Fibroblast of lung (primary cell): ENCODE results near the gene BAZ2B.

ENCODE experiments used
- EZH2 ChIP-seq: IDR thresholded peaks from 2 replicates; pipeline ENCODE4 v1.5.1; 2012; ENCODE audit warnings: low read length, control low read depth, mild to moderate bottlenecking; ENCODE audit errors: missing control alignments
- TF ChIP-seq, protein P1 (sequence below), 2 donors: IDR thresholded peaks in 1 of 2; conservative IDR thresholded peaks in 1 of 2; 1 replicate in 1 of 2; 2 replicates in 1 of 2; pipeline ENCODE4 v1.5.1; 2011 to 2012; ENCODE audit warnings: low read length in 2 of 2, control low read depth in 1 of 2, inconsistent platforms in 1 of 2, low read depth in 1 of 2, mild to moderate bottlenecking in 1 of 2

- no peak for TF ChIP-seq EZH2
- TF ChIP-seq, protein P1, sequence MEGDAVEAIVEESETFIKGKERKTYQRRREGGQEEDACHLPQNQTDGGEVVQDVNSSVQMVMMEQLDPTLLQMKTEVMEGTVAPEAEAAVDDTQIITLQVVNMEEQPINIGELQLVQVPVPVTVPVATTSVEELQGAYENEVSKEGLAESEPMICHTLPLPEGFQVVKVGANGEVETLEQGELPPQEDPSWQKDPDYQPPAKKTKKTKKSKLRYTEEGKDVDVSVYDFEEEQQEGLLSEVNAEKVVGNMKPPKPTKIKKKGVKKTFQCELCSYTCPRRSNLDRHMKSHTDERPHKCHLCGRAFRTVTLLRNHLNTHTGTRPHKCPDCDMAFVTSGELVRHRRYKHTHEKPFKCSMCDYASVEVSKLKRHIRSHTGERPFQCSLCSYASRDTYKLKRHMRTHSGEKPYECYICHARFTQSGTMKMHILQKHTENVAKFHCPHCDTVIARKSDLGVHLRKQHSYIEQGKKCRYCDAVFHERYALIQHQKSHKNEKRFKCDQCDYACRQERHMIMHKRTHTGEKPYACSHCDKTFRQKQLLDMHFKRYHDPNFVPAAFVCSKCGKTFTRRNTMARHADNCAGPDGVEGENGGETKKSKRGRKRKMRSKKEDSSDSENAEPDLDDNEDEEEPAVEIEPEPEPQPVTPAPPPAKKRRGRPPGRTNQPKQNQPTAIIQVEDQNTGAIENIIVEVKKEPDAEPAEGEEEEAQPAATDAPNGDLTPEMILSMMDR (conservative IDR thresholded peaks at IDR 0.05 in 1 of 2, IDR thresholded peaks at IDR 0.05 in 1 of 2; ENCODE audit: low read depth in 1 of 2, low read length in 2 of 2): no peak
Observed at GRCh38 chr2:159613091-159613490, 3.3 kb downstream of the BAZ2B start.
